GM21717 (cell line): Measurements from ENCODE around the gene NIPSNAP3A.
A peak's percentile ranks its signal among the peaks of the same experiment; 100 is the strongest.
"Not testable (repeated sequence)": the region's sequence is repeated elsewhere in the genome, so short reads cannot be mapped to it uniquely, and the experiment has no call there.

Source experiments
- ATAC-seq: cut with Tn5 transposase; IDR thresholded peaks from one replicate; pipeline ENCODE4 v1.9.1; 2021; ENCODE audit warnings: mild to moderate bottlenecking, moderate library complexity; ENCODE audit not compliant: unreplicated experiment

The NIPSNAP3A gene

GRCh38 chr9:104747565-104748358, at the start of gene NIPSNAP3A:
TSS of gene NIPSNAP3A (plus strand) at chr9:104747683. CDS start at chr9:104747793, 110 bp downstream.
- ATAC-seq, result peak; percentile 92

- no peak for ATAC-seq
Measured at GRCh38 chr9:104700306-104700705, 47.2 kb upstream of the NIPSNAP3A start.

GRCh38 chr9:104708737-104709136, 38.7 kb upstream of the NIPSNAP3A start:
- ATAC-seq, result not testable (repeated sequence)

GRCh38 chr9:104711604-104712003, 35.9 kb upstream of the NIPSNAP3A start:
- no peak for ATAC-seq

GRCh38 chr9:104725014-104725413, 22.5 kb upstream of the NIPSNAP3A start:
- no peak for ATAC-seq

- no peak for ATAC-seq
Measured at GRCh38 chr9:104738452-104738851, 9.0 kb upstream of the NIPSNAP3A start.

GRCh38 chr9:104740621-104741020, 6.9 kb upstream of the NIPSNAP3A start:
- no peak for ATAC-seq

- peak; percentile 29 for ATAC-seq
Measured at GRCh38 chr9:104743376-104743985, 4.0 kb upstream of the NIPSNAP3A start.

GRCh38 chr9:104745852-104746251, 1.6 kb upstream of the NIPSNAP3A start:
- no peak for ATAC-seq

- ATAC-seq, result no peak
Measured at GRCh38 chr9:104746285-104746684, 1.2 kb upstream of the NIPSNAP3A start.

GRCh38 chr9:104746798-104747197, 685 bp upstream of the NIPSNAP3A start:
- no peak for ATAC-seq

GRCh38 chr9:104747245-104747564, 278 bp upstream of the NIPSNAP3A start:
- ATAC-seq, result no peak

GRCh38 chr9:104748359-104749031, 1.0 kb downstream of the NIPSNAP3A start:
- peak; percentile 8 for ATAC-seq

- ATAC-seq, result peak; percentile 24
Measured at GRCh38 chr9:104750185-104750767, 2.8 kb downstream of the NIPSNAP3A start.

GRCh38 chr9:104758974-104759373, 11.5 kb downstream of the NIPSNAP3A start:
- ATAC-seq, result no peak

GRCh38 chr9:104765138-104765537, 17.7 kb downstream of the NIPSNAP3A start:
- peak; percentile 31 for ATAC-seq

- ATAC-seq, result no peak
Measured at GRCh38 chr9:104766025-104766424, 18.5 kb downstream of the NIPSNAP3A start.

GRCh38 chr9:104767507-104767906, 20.0 kb downstream of the NIPSNAP3A start:
- no peak for ATAC-seq

GRCh38 chr9:104769029-104769428, 21.5 kb downstream of the NIPSNAP3A start:
- ATAC-seq, result not testable (repeated sequence)

- no peak for ATAC-seq
Measured at GRCh38 chr9:104769655-104770054, 22.2 kb downstream of the NIPSNAP3A start.

- no peak for ATAC-seq
Measured at GRCh38 chr9:104772714-104773510, 25.4 kb downstream of the NIPSNAP3A start.
